ENCODE data around the gene AMER3.

Gene AMER3

GRCh38 chr2:130810490-130810889 is 55.1 kb downstream of the AMER3 start:
- Mint-ChIP-seq H3K36me3 (peaks cover 0 to 2% of the 10 kb centered on the region in 2 donors), H3K27ac (no peak overlapping the region), H3K27me3 (peaks cover 23 to 33% of the 10 kb centered on the region in 2 donors), H3K4me3 (no peak overlapping the region), H3K4me1 (peaks cover 2 to 4% of the 10 kb centered on the region in 2 donors), H3K9me3 (peaks cover 0 to 4% of the 10 kb centered on the region in 2 donors)
- ATAC-seq (replicated peaks): no peak
- no peak for DNase-seq

DNA sequence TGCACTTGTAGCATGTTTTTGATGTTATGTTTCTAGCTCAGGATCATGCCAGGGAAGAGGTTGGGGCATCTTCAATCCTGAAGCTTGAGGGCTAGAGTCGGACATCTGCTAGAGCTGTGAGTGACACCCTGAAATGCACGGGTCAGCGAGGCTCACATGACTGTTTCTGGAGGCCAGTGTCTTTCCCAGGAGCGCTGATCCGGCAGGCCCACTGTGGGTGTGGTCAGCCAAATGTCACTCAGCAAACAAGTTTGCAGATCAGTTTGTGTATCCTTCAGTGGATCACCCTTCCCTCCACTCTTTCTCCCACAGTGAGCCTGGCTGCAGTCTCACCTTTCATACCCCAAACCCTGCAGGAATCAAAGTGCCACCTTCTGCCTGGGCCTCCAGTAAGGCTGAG is 58.4 kb downstream of the AMER3 start:
- DNase-seq (no peak), ATAC-seq (replicated peaks) (no peak)
- Mint-ChIP-seq H3K4me1 (peaks cover 2 to 4% of the 10 kb centered on the region in 2 donors), H3K27me3 (peaks cover 20 to 38% of the 10 kb centered on the region in 2 donors), H3K4me3 (no peak overlapping the region), H3K36me3 (no peaks in the 10 kb centered on the region), H3K9me3 (peaks cover 0 to 3% of the 10 kb centered on the region in 2 donors), H3K27ac (no peak overlapping the region)

DNA sequence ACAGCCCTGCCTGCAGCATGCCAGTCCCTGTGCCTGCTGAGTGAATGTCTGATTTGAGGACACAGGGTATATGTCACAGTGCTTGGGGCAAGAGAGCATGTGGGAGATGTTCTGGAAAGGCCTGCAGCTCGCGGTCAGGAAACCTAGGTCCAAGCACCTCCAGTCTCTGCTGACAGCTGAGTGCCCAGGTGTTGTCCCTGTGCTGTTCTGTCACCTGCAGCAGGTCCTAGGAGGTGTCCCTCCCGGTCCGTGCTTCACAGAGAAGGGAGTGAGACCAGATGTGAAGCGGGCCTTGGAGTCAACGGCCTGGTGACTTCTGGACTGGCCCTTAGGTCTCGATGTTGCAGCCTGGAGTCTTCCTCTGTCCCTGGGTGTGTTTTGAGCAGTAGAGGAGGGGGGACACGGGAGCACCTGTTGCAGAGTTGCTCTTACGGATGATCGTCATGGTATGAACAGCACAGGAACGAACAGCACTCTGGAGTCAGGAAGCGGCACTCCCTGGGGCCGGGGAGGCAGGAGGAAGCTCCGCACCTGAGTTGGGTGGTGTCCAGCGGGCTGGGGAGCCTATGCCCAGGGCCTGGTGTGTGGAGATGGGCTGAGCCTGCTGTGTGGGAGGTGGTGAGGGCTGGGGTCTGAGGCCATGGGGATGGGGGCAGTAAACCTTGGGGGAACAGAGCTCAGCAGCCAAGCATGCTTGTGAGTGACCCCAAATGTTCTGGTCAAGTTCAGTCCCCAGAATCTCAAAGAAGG is 59.8 kb downstream of the AMER3 start:
- Mint-ChIP-seq H3K4me1 (peaks cover 2 to 4% of the 10 kb centered on the region in 2 donors), H3K27me3 (peaks cover 26 to 47% of the 10 kb centered on the region in 2 donors), H3K9me3 (peaks cover 0 to 2% of the 10 kb centered on the region in 2 donors), H3K36me3 (no peaks in the 10 kb centered on the region), H3K4me3 (no peak overlapping the region), H3K27ac (no peak overlapping the region)
- DNase-seq (no peak), ATAC-seq (replicated peaks) (no peak)

Data from stimulated activated naive B cell treated with anti-CD40 and anti-IgM and Interleukin-4, amounts not matched to agents 10 μg/mL and 1 μg/mL and 100 μg/mL, for 72 hours (primary cell).